PFSK-1 (cell line): ENCODE data around the gene PARD3B.

Source experiments
- POLR2AphosphoS5 ChIP-seq: IDR thresholded peaks from 2 replicates; pipeline ENCODE4 v1.6.1; 2012; ENCODE audit warnings: low read depth, mild to moderate bottlenecking, control low read depth, low read length, moderate library complexity
- REST ChIP-seq, 2 experiments: IDR thresholded peaks; 2 replicates each; pipeline versions ENCODE4 v1.6.1 to v1.8.0; 2011 to 2012; ENCODE audit warnings: low read depth in 2 of 2, low read length in 2 of 2, control low read depth in 1 of 2, inconsistent platforms in 1 of 2, mild to moderate bottlenecking in 1 of 2, moderate library complexity in 1 of 2; ENCODE audit not compliant: insufficient read depth in 1 of 2
- SIN3A ChIP-seq: IDR thresholded peaks from 2 replicates; pipeline ENCODE4 v1.6.1; 2012; ENCODE audit warnings: mild to moderate bottlenecking, low read length, moderate library complexity, borderline replicate concordance; ENCODE audit not compliant: insufficient read depth
- TAF1 ChIP-seq: IDR thresholded peaks from 2 replicates; pipeline ENCODE4 v1.6.1; 2012; ENCODE audit warnings: low read length, control low read depth, borderline replicate concordance; ENCODE audit not compliant: insufficient read depth

GRCh38 chr2:205580212-205580987 lies 1035.1 kb downstream of the PARD3B start:
- TF ChIP-seq POLR2AphosphoS5 (no peak), TAF1 (no peak), SIN3A (no peak), REST (IDR thresholded peaks at IDR 0.05; ENCODE audit: insufficient read depth in 1 of 2, low read depth in 2 of 2, low read length in 2 of 2) (no peak)
